ENCODE data around the gene TMEM132A. TPM values are rescaled to one million over a fixed set of nuclear protein-coding genes. Genes with fewer than 3 reads are reported as not detected.

The TMEM132A gene
- total RNA-seq, 1 experiment from 2014 or later: 95.5 TPM

- Histone ChIP-seq H3K4me2 (ENCODE audit: insufficient read depth, insufficient read length, low read length) (no peak overlapping the region), H3K4me1 (ENCODE audit: insufficient read depth, low read length) (no peaks in the 10 kb centered on the region), H3K9me3 (ENCODE audit: control insufficient read depth, low read depth, low read length) (no peaks in the 10 kb centered on the region), H2BK20ac (ENCODE audit: low read depth, low read length, poor library complexity, severe bottlenecking) (no peak overlapping the region), H4K8ac (replicated peaks; ENCODE audit: insufficient read length, low read depth, low read length) (no peak overlapping the region), H3K23ac (ENCODE audit: insufficient read length, low read depth, low read length) (no peak overlapping the region), H3T11ph (ENCODE audit: low read length) (no peak overlapping the region), H3K23me2 (ENCODE audit: insufficient read length, low read depth, low read length, poor library complexity, severe bottlenecking) (no peaks in the 10 kb centered on the region), H2BK12ac (ENCODE audit: insufficient read length, low read depth, low read length) (no peak overlapping the region), H3K79me2 (ENCODE audit: insufficient read depth, low read length) (no peaks in the 10 kb centered on the region), H3K4ac (ENCODE audit: low read depth, low read length) (no peak overlapping the region), H3K18ac (ENCODE audit: insufficient read length, low read depth, low read length) (no peak overlapping the region), H2BK15ac (ENCODE audit: low read depth, low read length) (no peak overlapping the region), H2AK5ac (ENCODE audit: insufficient read length, low read length) (no peak overlapping the region), H2AFZ (ENCODE audit: low read length) (no peak overlapping the region), H2BK5ac (ENCODE audit: insufficient read length, low read length) (no peak overlapping the region), H4K5ac (ENCODE audit: insufficient read length, low read depth, low read length) (no peak overlapping the region), H3K27me3 (ENCODE audit: insufficient read depth, low read length) (no peaks in the 10 kb centered on the region; the same call in 1 of the 2 replicates), H3K56ac (ENCODE audit: insufficient read length, low read depth, low read length) (no peak overlapping the region), H3K79me1 (ENCODE audit: insufficient read depth, low read depth, low read length, poor library complexity, severe bottlenecking) (no peaks in the 10 kb centered on the region), H3K14ac (ENCODE audit: insufficient read depth, low read length) (no peak overlapping the region), H4K20me1 (ENCODE audit: control insufficient read depth, insufficient read depth, insufficient read length) (no peaks in the 10 kb centered on the region), H3K27ac (ENCODE audit: insufficient read length, low read depth, low read length) (no peak overlapping the region), H2BK120ac (ENCODE audit: low read depth, low read length, poor library complexity, severe bottlenecking) (no peak overlapping the region), H3K9ac (ENCODE audit: extremely low read depth, insufficient read length, low read length) (no peak overlapping the region), H4K91ac (ENCODE audit: insufficient read length, low read depth, low read length) (no peak overlapping the region)
- TF ChIP-seq, protein P1, sequence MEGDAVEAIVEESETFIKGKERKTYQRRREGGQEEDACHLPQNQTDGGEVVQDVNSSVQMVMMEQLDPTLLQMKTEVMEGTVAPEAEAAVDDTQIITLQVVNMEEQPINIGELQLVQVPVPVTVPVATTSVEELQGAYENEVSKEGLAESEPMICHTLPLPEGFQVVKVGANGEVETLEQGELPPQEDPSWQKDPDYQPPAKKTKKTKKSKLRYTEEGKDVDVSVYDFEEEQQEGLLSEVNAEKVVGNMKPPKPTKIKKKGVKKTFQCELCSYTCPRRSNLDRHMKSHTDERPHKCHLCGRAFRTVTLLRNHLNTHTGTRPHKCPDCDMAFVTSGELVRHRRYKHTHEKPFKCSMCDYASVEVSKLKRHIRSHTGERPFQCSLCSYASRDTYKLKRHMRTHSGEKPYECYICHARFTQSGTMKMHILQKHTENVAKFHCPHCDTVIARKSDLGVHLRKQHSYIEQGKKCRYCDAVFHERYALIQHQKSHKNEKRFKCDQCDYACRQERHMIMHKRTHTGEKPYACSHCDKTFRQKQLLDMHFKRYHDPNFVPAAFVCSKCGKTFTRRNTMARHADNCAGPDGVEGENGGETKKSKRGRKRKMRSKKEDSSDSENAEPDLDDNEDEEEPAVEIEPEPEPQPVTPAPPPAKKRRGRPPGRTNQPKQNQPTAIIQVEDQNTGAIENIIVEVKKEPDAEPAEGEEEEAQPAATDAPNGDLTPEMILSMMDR (conservative IDR thresholded peaks at IDR 0.05): no peak
- peaks cover 0 to 7% (median 6%) of the 10 kb centered on the region in 3 experiments; a peak in 5 of 7 replicates for H3K36me3 Mint-ChIP-seq (ENCODE audit: insufficient read depth in 1 of 3, low read depth in 3 of 3)
- no CpG with 5 or more reads among the region's 6 CpGs for WGBS (ENCODE audit: extremely low coverage, insufficient read length, low lambda C conversion rate)
- H3K27me3 Mint-ChIP-seq (ENCODE audit: low read depth): peaks cover 44% of the 10 kb centered on the region
- no peak overlapping the region; a peak in 1 of 7 replicates for H3K27ac Mint-ChIP-seq
- H3K9me3 Mint-ChIP-seq: peaks cover 12 to 20% of the 10 kb centered on the region in 2 experiments
- H3K4me3 Mint-ChIP-seq: no peak overlapping the region
- no peaks in the 10 kb centered on the region for H3K4me1 Mint-ChIP-seq
- DNase-seq: no peak
These were observed 40.5 kb downstream of the TMEM132A start for GRCh38 chr11:60964801-60965200.
